Retinal pigment epithelial cell (primary cell): Measurements from ENCODE around the gene DSCAML1.

Experiments used
- DNase-seq: peaks from one replicate; pipeline ENCODE4 v3.0.0-alpha.2; 2010; ENCODE audit warnings: low read depth
- H3K4me3 ChIP-seq: 2 replicates; pipeline ENCODE4 v1.5.1; 2011; ENCODE audit warnings: mild to moderate bottlenecking, low read length, control low read depth, moderate library complexity
- CTCF ChIP-seq: conservative IDR thresholded peaks from 2 replicates; pipeline ENCODE4 v1.5.1; 2011; ENCODE audit warnings: low read depth, low read length, control low read depth, inconsistent platforms

Gene DSCAML1

GRCh38 chr11:117524468-117525183, 272.4 kb downstream of the DSCAML1 start:
- DNase-seq = no peak
- no peak for TF ChIP-seq CTCF
- H3K4me3 ChIP-seq = no peak overlapping the region

- no peak overlapping the region for H3K4me3 ChIP-seq
- no peak for DNase-seq
- TF ChIP-seq CTCF = no peak
Measured at GRCh38 chr11:117523680-117524079, 273.3 kb downstream of the DSCAML1 start.

- H3K4me3 ChIP-seq = no peak overlapping the region
- TF ChIP-seq CTCF = no peak
- no peak for DNase-seq
Measured at GRCh38 chr11:117521974-117522373, 275.0 kb downstream of the DSCAML1 start.

- TF ChIP-seq CTCF = no peak
- DNase-seq = no peak
- H3K4me3 ChIP-seq = no peak overlapping the region
Measured at GRCh38 chr11:117520966-117521365, 276.1 kb downstream of the DSCAML1 start.

GRCh38 chr11:117520201-117520600, 276.8 kb downstream of the DSCAML1 start:
- no peak for DNase-seq
- H3K4me3 ChIP-seq = no peak overlapping the region
- no peak for TF ChIP-seq CTCF

- no peak for TF ChIP-seq CTCF
Measured at GRCh38 chr11:117519590-117519989, 277.4 kb downstream of the DSCAML1 start.

GRCh38 chr11:117519170-117519569, 277.8 kb downstream of the DSCAML1 start:
- no peak for DNase-seq
- H3K4me3 ChIP-seq = no peak overlapping the region
- TF ChIP-seq CTCF = peak; percentile 18

More at GRCh38 chr11:117519590-117519989, 277.4 kb downstream of the DSCAML1 start:
- DNase-seq = no peak
- no peak overlapping the region for H3K4me3 ChIP-seq
